DMS114 treated with DMSO at 0.1 percent for 48 hours (cell line): ENCODE results near the gene S1PR2.
"Not testable (repeated sequence)": the region's sequence is repeated elsewhere in the genome, so short reads cannot be mapped to it uniquely, and the experiment has no call there.

Experiments
- DNase-seq: peaks from one replicate; lab custom pipeline; 2025; ENCODE audit not compliant: unreplicated experiment; lab: John Stamatoyannopoulos, UW

The S1PR2 gene

GRCh38 chr19:10224337-10224736 is 6.8 kb downstream of the S1PR2 start:
- DNase-seq, result no peak

- DNase-seq, result no peak
These were observed 7.5 kb downstream of the S1PR2 start for GRCh38 chr19:10223488-10224213.

GRCh38 chr19:10222201-10222890 is 8.8 kb downstream of the S1PR2 start:
- no peak for DNase-seq

GRCh38 chr19:10220695-10221094 is 10.4 kb downstream of the S1PR2 start:
- no peak for DNase-seq

- no peak for DNase-seq
These were observed 11.5 kb downstream of the S1PR2 start for GRCh38 chr19:10219678-10220077.

GRCh38 chr19:10217085-10217484 is 14.0 kb downstream of the S1PR2 start:
- DNase-seq, result no peak

GRCh38 chr19:10214784-10215183 is 16.3 kb downstream of the S1PR2 start:
- DNase-seq, result no peak

GRCh38 chr19:10211691-10212090 is 19.4 kb downstream of the S1PR2 start:
- no peak for DNase-seq

GRCh38 chr19:10211061-10211460 is 20.1 kb downstream of the S1PR2 start:
- DNase-seq, result no peak

GRCh38 chr19:10209315-10209714 is 21.8 kb downstream of the S1PR2 start:
- no peak for DNase-seq

- DNase-seq, result no peak
These were observed 24.1 kb downstream of the S1PR2 start for GRCh38 chr19:10207026-10207425.

GRCh38 chr19:10206226-10206885 is 24.8 kb downstream of the S1PR2 start:
- DNase-seq, result no peak

GRCh38 chr19:10205636-10206035 is 25.5 kb downstream of the S1PR2 start:
- DNase-seq, result no peak

- DNase-seq, result no peak
These were observed 27.4 kb downstream of the S1PR2 start for GRCh38 chr19:10203686-10204085.

- DNase-seq, result no peak
These were observed 30.0 kb downstream of the S1PR2 start for GRCh38 chr19:10201176-10201575.

- not testable (repeated sequence) for DNase-seq
These were observed 31.0 kb downstream of the S1PR2 start for GRCh38 chr19:10200101-10200500.

GRCh38 chr19:10198889-10199644 is 32.1 kb downstream of the S1PR2 start:
- DNase-seq, result not testable (repeated sequence)

- DNase-seq, result no peak
These were observed 36.0 kb downstream of the S1PR2 start for GRCh38 chr19:10195199-10195519.

GRCh38 chr19:10194500-10195198 is 36.5 kb downstream of the S1PR2 start, which contains the start of gene DNMT1:
DNMT1 (minus strand) TSS chr19:10194953; CDS start chr19:10194899, 54 bp downstream.
- DNase-seq, result peak; percentile 87

- DNase-seq, result peak; percentile 31
These were observed 37.2 kb downstream of the S1PR2 start for GRCh38 chr19:10193790-10194499.
